SK-N-MC (cell line): Measurements from ENCODE around the gene RFWD3.

Experiments
- EZH2 ChIP-seq: fragments of 200-600 bp; sonication (generic); IDR thresholded peaks from one replicate; pipeline ENCODE4 v1.6.1; 2017; ENCODE audit warnings: antibody characterized with exemption
- FOXP2 ChIP-seq: optimal IDR thresholded peaks from 2 replicates; pipeline ENCODE3; 2011; ENCODE audit warnings: mild to moderate bottlenecking, moderate library complexity; ENCODE audit not compliant: insufficient read depth; ENCODE audit errors: extremely low read length, control extremely low read depth
- POLR2AphosphoS5 ChIP-seq: IDR thresholded peaks from 2 replicates; pipeline ENCODE4 v1.6.1; 2012; ENCODE audit warnings: mild to moderate bottlenecking, low read depth, low read length, borderline replicate concordance

DNA sequence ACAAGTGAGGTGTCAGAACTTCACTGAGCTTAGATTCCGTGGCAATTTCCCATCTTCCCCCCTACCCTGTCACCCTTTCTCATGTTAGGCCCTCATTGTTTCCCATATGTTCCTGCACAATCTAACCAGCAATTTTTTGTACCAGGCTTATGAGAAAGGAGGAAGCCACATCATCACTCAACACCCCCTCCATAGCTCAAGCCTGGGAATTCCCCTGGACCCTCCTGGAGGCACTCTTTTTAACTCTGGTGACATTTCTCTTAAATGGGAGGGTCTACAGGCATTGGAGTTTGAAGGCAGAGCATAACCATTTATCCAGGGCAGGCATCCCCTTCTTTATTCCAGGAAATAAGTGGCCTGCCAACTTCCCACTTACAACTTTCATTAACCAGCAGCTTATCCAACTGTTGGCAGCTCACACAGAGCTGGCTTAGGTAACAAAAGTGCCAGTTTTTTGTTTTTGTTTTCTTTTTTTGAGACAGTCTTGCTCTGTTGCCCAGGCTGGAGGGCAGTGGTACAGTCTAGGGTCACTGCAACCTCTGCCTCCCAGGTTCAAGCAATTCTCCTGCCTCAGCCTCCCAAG is 49.4 kb downstream of the RFWD3 start:
- no peak for TF ChIP-seq EZH2
- TF ChIP-seq POLR2AphosphoS5, result no peak
- TF ChIP-seq FOXP2, result no peak
